B cell (primary cell): ENCODE results near the gene BRI3. TPM values are rescaled to one million over a fixed set of nuclear protein-coding genes. Genes with fewer than 3 reads are reported as not detected.

Experiments
- ATAC-seq: fragments of 200-7000 bp; cut with Tn5 transposase; one replicate; pipeline ENCODE4 v1.10.0; 2021; ENCODE audit warnings: low read depth, mild to moderate bottlenecking, moderate number of reproducible peaks, moderate library complexity
- CTCF ChIA-PET: fragments of 350-600 bp; sonication (Branson Sonifier 250); formaldehyde crosslinking; loops from one replicate; lab custom pipeline; 2021; ENCODE audit warnings: antibody characterized with exemption, inconsistent platforms; lab: Charles Lee
- POLR2A ChIA-PET: fragments of 350-600 bp; sonication (Branson Sonifier 250); formaldehyde crosslinking; loops from one replicate; lab custom pipeline; 2021; ENCODE audit warnings: antibody characterized with exemption; lab: Charles Lee
- DNase-seq: peaks from one replicate; pipeline ENCODE4 v3.0.0; 2013
- H2AFZ ChIP-seq: 2 replicates; pipeline ENCODE4 v1.6.1; 2012; ENCODE audit warnings: mild to moderate bottlenecking, low read depth, low read length; ENCODE audit not compliant: insufficient read depth, poor library complexity, severe bottlenecking
- H3K27ac ChIP-seq, 2 donors: 1 replicate in 1 of 2; 2 replicates in 1 of 2; pipeline ENCODE4 v1.5.1; 2012 to 2013; ENCODE audit warnings: low read length in 2 of 2, mild to moderate bottlenecking in 2 of 2, moderate library complexity in 1 of 2
- H3K27me3 ChIP-seq, 4 experiments: fragments of 200-600 bp in 1 of 4; sonication (generic) in 1 of 4; replicated peaks in 1 of 4; 1 replicate in 2 of 4; 2 replicates in 2 of 4; pipeline versions ENCODE4 v1.6.1 to v1.7.0; 2013 to 2016; ENCODE audit warnings: low read length in 3 of 4, mild to moderate bottlenecking in 2 of 4, mixed read lengths in 1 of 4, moderate library complexity in 1 of 4; ENCODE audit not compliant: insufficient read depth in 4 of 4, control insufficient read depth in 3 of 4; ENCODE audit errors: control extremely low read depth in 1 of 4
- H3K36me3 ChIP-seq, 2 experiments: replicated peaks in 1 of 2; 1 replicate in 1 of 2; 2 replicates in 1 of 2; pipeline versions ENCODE4 v1.6.1 to v1.7.1; 2013; ENCODE audit warnings: low read length in 1 of 2; ENCODE audit not compliant: insufficient read depth in 2 of 2, control insufficient read depth in 1 of 2; ENCODE audit errors: control extremely low read depth in 1 of 2, extremely low read depth in 1 of 2
- H3K4me1 ChIP-seq, 2 donors: fragments of 200-600 bp in 1 of 2; sonication (generic) in 1 of 2; 1 replicate in 1 of 2; 2 replicates in 1 of 2; pipeline versions ENCODE4 v1.5.1 to v1.6.1; 2013 to 2017; ENCODE audit warnings: low read length in 2 of 2; ENCODE audit not compliant: control insufficient read depth in 2 of 2, insufficient read depth in 2 of 2
- H3K4me2 ChIP-seq: replicated peaks from 2 replicates; pipeline ENCODE3; 2012; ENCODE audit warnings: mild to moderate bottlenecking, low read depth, low read length; ENCODE audit not compliant: poor library complexity, severe bottlenecking
- H3K4me3 ChIP-seq, 5 experiments: fragments of 200-600 bp in 1 of 5; sonication (generic) in 1 of 5; 1 replicate in 3 of 5; 2 replicates in 2 of 5; pipeline versions ENCODE4 v1.5.1 to v1.7.0; 2011 to 2016; ENCODE audit warnings: low read length in 4 of 5, mild to moderate bottlenecking in 4 of 5, low read depth in 2 of 5, control low read depth in 1 of 5, moderate library complexity in 1 of 5; ENCODE audit not compliant: insufficient read depth in 1 of 5; ENCODE audit errors: control extremely low read depth in 1 of 5, extremely low read depth in 1 of 5
- H3K79me2 ChIP-seq: fragments of 200-600 bp; sonication (generic); one replicate; pipeline ENCODE4 v1.6.0; 2016; ENCODE audit warnings: low read length; ENCODE audit not compliant: control insufficient read depth, insufficient read depth
- H3K9ac ChIP-seq: fragments of 200-600 bp; sonication (generic); 2 replicates; pipeline ENCODE4 v1.6.1; 2017; ENCODE audit warnings: mild to moderate bottlenecking, low read length, moderate library complexity
- H3K9me3 ChIP-seq, 3 donors: one replicate each; pipeline versions ENCODE4 v1.6.1 to v1.7.1; 2013; ENCODE audit warnings: low read length in 2 of 3; ENCODE audit not compliant: control insufficient read depth in 2 of 3, insufficient read depth in 1 of 3; ENCODE audit errors: control extremely low read depth in 1 of 3
- H4K20me1 ChIP-seq: 2 replicates; pipeline ENCODE4 v1.6.0; 2012; ENCODE audit warnings: mild to moderate bottlenecking, low read length; ENCODE audit not compliant: insufficient read depth, control insufficient read depth, poor library complexity, severe bottlenecking
- H3K27ac Mint-ChIP-seq: one replicate; pipeline ENCODE4 v1.8.0; 2021; ENCODE audit warnings: mixed read lengths
- H3K27me3 Mint-ChIP-seq: one replicate; pipeline ENCODE4 v1.8.0; 2021; ENCODE audit warnings: mixed read lengths
- H3K4me1 Mint-ChIP-seq: one replicate; pipeline ENCODE4 v1.8.0; 2021; ENCODE audit warnings: mixed read lengths
- H3K4me3 Mint-ChIP-seq: one replicate; pipeline ENCODE4 v1.8.0; 2021; ENCODE audit warnings: mixed read lengths
- H3K9me3 Mint-ChIP-seq: one replicate; pipeline ENCODE4 v1.8.0; 2022; ENCODE audit warnings: mixed read lengths; ENCODE audit not compliant: insufficient read depth
- CTCF ChIP-seq: fragments of 200-600 bp; IDR thresholded peaks from one replicate; pipeline ENCODE4 v1.8.0; 2022; ENCODE audit warnings: antibody characterized with exemption, mild to moderate bottlenecking
- EZH2 ChIP-seq: IDR thresholded peaks from 2 replicates; pipeline ENCODE4 v1.6.1; 2012; ENCODE audit warnings: borderline replicate concordance, low read depth, mild to moderate bottlenecking, moderate library complexity, low read length; ENCODE audit not compliant: insufficient read depth, poor library complexity, severe bottlenecking
- WGBS: methylation state at CpG from one replicate; pipeline ENCODE4 v1.1.5; 2013; ENCODE audit warnings: missing lambda C conversion rate; ENCODE audit not compliant: insufficient coverage; 5-methylcytosine and 5-hydroxymethylcytosine counted together
- intact Hi-C: fragments of 100-400 bp; cut with micrococcal nuclease; formaldehyde crosslinking; loops from one replicate; pipeline ENCODE4 v1.10.0; 2022
- polyA plus RNA-seq: library from polyadenylated mRNA; depleted of rRNA; stranded (reverse); fragments of >200 nt; gene quantifications from 2 replicates; pipeline ENCODE4 v1.2.3, GENCODE V29; 2012
- total RNA-seq, 2 donors: library from RNA; stranded (reverse); fragments of 120-200 nt in 1 of 2; gene quantifications; 1 replicate in 1 of 2; 2 replicates in 1 of 2; pipeline versions ENCODE4 v1.2.3 to v1.2.4, GENCODE V29; 2013 to 2022

BRI3 gene
- total and polyA plus RNA-seq, 2 donors (not counting 1 experiment from before 2014, with no cell fraction given) = 21.6 to 86.7 TPM

GRCh38 chr7:98307971-98308466 is 26.5 kb downstream of the BRI3 start:
- Histone ChIP-seq H3K4me3 (no peak overlapping the region), H3K36me3 (no peaks in the 10 kb centered on the region), H3K4me1 (peaks cover 0 to 6% of the 10 kb centered on the region in 2 donors), H4K20me1 (no peaks in the 10 kb centered on the region), H3K9me3 (peaks cover 0 to 3% (median 0%) of the 10 kb centered on the region in 3 donors), H3K9ac (no peak overlapping the region), H2AFZ (no peak overlapping the region), H3K27ac (no peak overlapping the region), H3K79me2 (no peaks in the 10 kb centered on the region), H3K4me2 (no peak overlapping the region), H3K27me3 (peaks cover 0 to 14% (median 2%) of the 10 kb centered on the region in 4 experiments)
- intact Hi-C loops = no loop called here
- no peak for ATAC-seq
- CTCF ChIA-PET = interaction anchor here (0.6 kb wide), 1 partner anchor 11 kb away, joined by 3 read pairs; no protein-coding TSS in a partner anchor
- WGBS = 95% methylated on average over 14 of the region's 14 CpGs
- no peak for TF ChIP-seq EZH2
- TF ChIP-seq CTCF = no peak
- Mint-ChIP-seq H3K4me3 (no peak overlapping the region), H3K27ac (no peak overlapping the region), H3K27me3 (peaks cover 7% of the 10 kb centered on the region), H3K4me1 (peaks cover 5% of the 10 kb centered on the region), H3K9me3 (no peaks in the 10 kb centered on the region)
- no peak for DNase-seq
- POLR2A ChIA-PET = no interaction called here

GRCh38 chr7:98309566-98309965 is 28.1 kb downstream of the BRI3 start:
- peaks cover 16% of the 10 kb centered on the region for H3K4me1 Mint-ChIP-seq
- H3K4me1 ChIP-seq = peaks cover 14 to 21% of the 10 kb centered on the region in 2 donors
- H4K20me1 ChIP-seq = no peaks in the 10 kb centered on the region
- H3K27me3 ChIP-seq = peaks cover 0 to 17% (median 3%) of the 10 kb centered on the region in 4 experiments
- intact Hi-C loops = no loop called here
- no peak for ATAC-seq
- no peak for TF ChIP-seq CTCF
- no peak for TF ChIP-seq EZH2
- H3K4me3 ChIP-seq = no peak overlapping the region
- H3K9ac ChIP-seq = no peak overlapping the region
- H3K79me2 ChIP-seq = no peaks in the 10 kb centered on the region
- no peak overlapping the region for H3K4me3 Mint-ChIP-seq
- H3K36me3 ChIP-seq = no peaks in the 10 kb centered on the region
- no peak overlapping the region for H3K27ac ChIP-seq
- WGBS = 94% methylated on average over 7 of the region's 8 CpGs
- DNase-seq = no peak
- POLR2A ChIA-PET = no interaction called here
- H3K4me2 ChIP-seq = no peak overlapping the region
- peaks cover 7% of the 10 kb centered on the region for H3K27me3 Mint-ChIP-seq
- H3K27ac Mint-ChIP-seq = no peak overlapping the region
- H3K9me3 ChIP-seq = peaks cover 0 to 3% (median 0%) of the 10 kb centered on the region in 3 donors
- H3K9me3 Mint-ChIP-seq = no peaks in the 10 kb centered on the region
- H2AFZ ChIP-seq = no peak overlapping the region
- CTCF ChIA-PET = no interaction called here
